Measurements from ENCODE around the gene QKI. TPM values are rescaled to one million over a fixed set of nuclear protein-coding genes. Genes with fewer than 3 reads are reported as not detected.

Gene QKI
- total RNA-seq, 1 experiment from 2014 or later, result 176 TPM

DNA sequence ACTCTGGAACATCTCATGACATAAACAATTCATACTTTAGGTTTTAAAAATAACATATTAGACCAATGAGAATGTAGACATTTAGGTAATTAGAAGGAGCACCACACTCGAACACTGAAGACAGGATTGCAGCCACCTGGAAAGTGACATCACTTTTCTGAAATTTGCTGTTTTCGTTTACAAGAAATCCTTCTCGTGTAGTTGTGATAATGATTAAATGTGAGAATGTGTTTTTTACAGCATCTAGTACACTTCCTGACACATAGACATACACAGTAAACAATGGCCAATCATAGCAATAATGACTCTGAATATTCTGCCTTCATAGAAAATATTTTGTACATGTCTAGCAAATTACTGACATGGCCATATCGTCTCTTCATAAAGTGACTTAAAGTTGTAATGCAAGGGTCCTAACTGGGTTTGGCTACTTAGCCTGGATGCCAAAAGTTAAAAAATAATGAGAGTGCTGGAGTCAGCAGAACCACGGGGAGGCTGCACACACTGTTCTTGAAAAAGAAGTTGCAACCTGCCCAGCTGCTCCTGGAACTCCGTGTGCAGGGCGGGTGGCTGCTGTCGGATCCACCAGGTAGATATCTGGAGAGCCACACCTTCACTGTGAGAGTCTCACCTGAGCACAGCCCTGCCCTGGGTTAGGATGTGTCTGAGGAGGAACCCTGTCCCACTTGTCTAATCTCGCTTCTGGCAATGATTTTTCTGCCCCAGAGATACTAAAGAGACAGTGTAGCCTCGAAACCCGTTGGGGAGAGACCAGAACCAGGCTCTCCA is 212.9 kb downstream of the QKI start:
- no peak overlapping the region for H3K4me2 ChIP-seq (ENCODE audit: insufficient read depth, insufficient read length, low read length)
- H3K9ac ChIP-seq (ENCODE audit: extremely low read depth, insufficient read length, low read length), result no peak overlapping the region
- Mint-ChIP-seq H3K27ac (peak overlapping the region in 1 of 3 experiments; percentile 52; a peak in 1 of 7 replicates), H3K36me3 (ENCODE audit: insufficient read depth in 1 of 3, low read depth in 3 of 3) (peaks cover 0 to 12% (median 3%) of the 10 kb centered on the region in 3 experiments; a peak in 3 of 7 replicates), H3K27me3 (ENCODE audit: low read depth) (no peaks in the 10 kb centered on the region), H3K4me3 (no peak overlapping the region), H3K9me3 (peaks cover 10 to 14% of the 10 kb centered on the region in 2 experiments), H3K4me1 (no peaks in the 10 kb centered on the region)
- H4K5ac ChIP-seq (ENCODE audit: insufficient read length, low read depth, low read length), result no peak overlapping the region
- no peak overlapping the region for H3K27ac ChIP-seq (ENCODE audit: insufficient read length, low read depth, low read length)
- H3K27me3 ChIP-seq (ENCODE audit: insufficient read depth, low read length), result no peaks in the 10 kb centered on the region
- no peak overlapping the region for H2AK5ac ChIP-seq (ENCODE audit: insufficient read length, low read length)
- H3T11ph ChIP-seq (ENCODE audit: low read length), result no peak overlapping the region
- H3K23me2 ChIP-seq (ENCODE audit: insufficient read length, low read depth, low read length, poor library complexity, severe bottlenecking), result no peaks in the 10 kb centered on the region
- no peak overlapping the region for H4K8ac ChIP-seq (replicated peaks; ENCODE audit: insufficient read length, low read depth, low read length)
- H2BK15ac ChIP-seq (ENCODE audit: low read depth, low read length), result no peak overlapping the region
- DNase-seq, result no peak
- no peak overlapping the region for H3K4ac ChIP-seq (ENCODE audit: low read depth, low read length)
- H3K79me1 ChIP-seq (ENCODE audit: insufficient read depth, low read depth, low read length, poor library complexity, severe bottlenecking), result no peaks in the 10 kb centered on the region
- H3K14ac ChIP-seq (ENCODE audit: insufficient read depth, low read length), result no peak overlapping the region
- no peaks in the 10 kb centered on the region for H3K9me3 ChIP-seq (ENCODE audit: control insufficient read depth, low read depth, low read length)
- no peak overlapping the region for H2BK120ac ChIP-seq (ENCODE audit: low read depth, low read length, poor library complexity, severe bottlenecking)
- TF ChIP-seq, protein P1, sequence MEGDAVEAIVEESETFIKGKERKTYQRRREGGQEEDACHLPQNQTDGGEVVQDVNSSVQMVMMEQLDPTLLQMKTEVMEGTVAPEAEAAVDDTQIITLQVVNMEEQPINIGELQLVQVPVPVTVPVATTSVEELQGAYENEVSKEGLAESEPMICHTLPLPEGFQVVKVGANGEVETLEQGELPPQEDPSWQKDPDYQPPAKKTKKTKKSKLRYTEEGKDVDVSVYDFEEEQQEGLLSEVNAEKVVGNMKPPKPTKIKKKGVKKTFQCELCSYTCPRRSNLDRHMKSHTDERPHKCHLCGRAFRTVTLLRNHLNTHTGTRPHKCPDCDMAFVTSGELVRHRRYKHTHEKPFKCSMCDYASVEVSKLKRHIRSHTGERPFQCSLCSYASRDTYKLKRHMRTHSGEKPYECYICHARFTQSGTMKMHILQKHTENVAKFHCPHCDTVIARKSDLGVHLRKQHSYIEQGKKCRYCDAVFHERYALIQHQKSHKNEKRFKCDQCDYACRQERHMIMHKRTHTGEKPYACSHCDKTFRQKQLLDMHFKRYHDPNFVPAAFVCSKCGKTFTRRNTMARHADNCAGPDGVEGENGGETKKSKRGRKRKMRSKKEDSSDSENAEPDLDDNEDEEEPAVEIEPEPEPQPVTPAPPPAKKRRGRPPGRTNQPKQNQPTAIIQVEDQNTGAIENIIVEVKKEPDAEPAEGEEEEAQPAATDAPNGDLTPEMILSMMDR (conservative IDR thresholded peaks at IDR 0.05), result no peak
- no peak overlapping the region for H2BK20ac ChIP-seq (ENCODE audit: low read depth, low read length, poor library complexity, severe bottlenecking)
- no peak overlapping the region for H4K91ac ChIP-seq (ENCODE audit: insufficient read length, low read depth, low read length)
- no CpG with 5 or more reads among the region's 11 CpGs for WGBS (ENCODE audit: extremely low coverage, insufficient read length, low lambda C conversion rate)
- H3K4me1 ChIP-seq (ENCODE audit: insufficient read depth, low read length), result no peaks in the 10 kb centered on the region
- H3K23ac ChIP-seq (ENCODE audit: insufficient read length, low read depth, low read length), result no peak overlapping the region
- H3K18ac ChIP-seq (ENCODE audit: insufficient read length, low read depth, low read length), result no peak overlapping the region
- no peak overlapping the region for H2BK5ac ChIP-seq (ENCODE audit: insufficient read length, low read length)
- H2AFZ ChIP-seq (ENCODE audit: low read length), result no peak overlapping the region
- H4K20me1 ChIP-seq (ENCODE audit: control insufficient read depth, insufficient read depth, insufficient read length), result no peaks in the 10 kb centered on the region
- no peaks in the 10 kb centered on the region for H3K79me2 ChIP-seq (ENCODE audit: insufficient read depth, low read length)
- H2BK12ac ChIP-seq (ENCODE audit: insufficient read length, low read depth, low read length), result no peak overlapping the region
- no peak overlapping the region for H3K56ac ChIP-seq (ENCODE audit: insufficient read length, low read depth, low read length)
